HepG2 (cell line): Measurements from ENCODE around the gene BACH2. TPM values are rescaled to one million over a fixed set of nuclear protein-coding genes. Genes with fewer than 3 reads are reported as not detected.

ENCODE experiments used
- ATAC-seq: fragments of 200-7000 bp; cut with Tn5 transposase; 3 replicates; pipeline ENCODE4 v1.9.1; 2020; ENCODE audit warnings: mild to moderate bottlenecking, moderate library complexity
- BruUV-seq: library from RNA; stranded (reverse); fragments of 400-500 nt; replicated peaks from 2 replicates; lab custom pipeline; 2021; lab: Mats Ljungman, UMichigan
- CTCF ChIA-PET: fragments of 300-600 bp; formaldehyde crosslinking; extraction: SDS; loops from one replicate; lab custom pipeline; 2021; ENCODE audit warnings: low total read pairs, inconsistent platforms, low intra/inter-chr PET ratio; lab: Yijun Ruan, JAX
- POLR2A ChIA-PET: fragments of 350-600 bp; sonication (Branson Sonifier 250); formaldehyde crosslinking; loops from one replicate; lab custom pipeline; 2020; ENCODE audit warnings: antibody characterized with exemption, inconsistent platforms; lab: Yijun Ruan, JAX
- DNase-seq: peaks from one replicate; pipeline ENCODE4 v3.0.0-alpha.2; 2015; ENCODE audit warnings: low spot score
- FAIRE-seq: peaks from 3 replicates; lab custom pipeline; 2011; peaks lifted over from hg19 to GRCh38; lab: Jason Lieb, UNC
- H2AFZ ChIP-seq: one replicate; pipeline ENCODE4 v1.6.1; 2011; ENCODE audit warnings: low read length, inconsistent platforms
- H3K27ac ChIP-seq: fragments of 300-600 bp; 3 replicates; pipeline ENCODE4 v1.8.0; 2011; ENCODE audit warnings: mixed run types, mild to moderate bottlenecking, mixed read lengths, low read length, inconsistent platforms; ENCODE audit not compliant: insufficient read depth; ENCODE audit errors: extremely low read length
- H3K27me3 ChIP-seq, 2 experiments: fragments of 200-600 bp in 1 of 2; 2 replicates in 1 of 2; 3 replicates in 1 of 2; pipeline versions ENCODE4 v1.6.0 to v1.8.0; 2011; ENCODE audit warnings: low read length in 2 of 2, mild to moderate bottlenecking in 2 of 2, moderate library complexity in 2 of 2, inconsistent platforms in 1 of 2; ENCODE audit not compliant: insufficient read depth in 2 of 2, control insufficient read depth in 1 of 2
- H3K36me3 ChIP-seq, 2 experiments: fragments of 200-600 bp in 1 of 2; replicated peaks in 1 of 2; 2 replicates in 1 of 2; 3 replicates in 1 of 2; pipeline versions ENCODE4 v1.5.1 to v1.8.0; 2011; ENCODE audit warnings: low read length in 2 of 2, inconsistent platforms in 1 of 2; ENCODE audit not compliant: insufficient read depth in 2 of 2, control insufficient read depth in 1 of 2
- H3K4me1 ChIP-seq: 2 replicates; pipeline ENCODE4 v1.5.1; 2012; ENCODE audit warnings: low read length, inconsistent platforms; ENCODE audit not compliant: insufficient read depth
- H3K4me2 ChIP-seq: 2 replicates; pipeline ENCODE4 v1.6.0; 2011; ENCODE audit warnings: low read depth, low read length, inconsistent platforms
- H3K4me3 ChIP-seq, 3 experiments: fragments of 200-600 bp in 1 of 3; sonication (generic), shearing (Covaris generic) in 1 of 3; replicated peaks in 1 of 3; 2 replicates each; pipeline ENCODE4 v1.5.1; 2011 to 2016; ENCODE audit warnings: low read length in 3 of 3, inconsistent platforms in 2 of 3, low read depth in 2 of 3, mild to moderate bottlenecking in 2 of 3, control low read depth in 1 of 3, mixed read lengths in 1 of 3; ENCODE audit not compliant: insufficient read depth in 1 of 3
- H3K79me2 ChIP-seq: one replicate; pipeline ENCODE4 v1.6.1; 2011; ENCODE audit warnings: low read length, inconsistent platforms; ENCODE audit not compliant: insufficient read depth
- H3K9ac ChIP-seq: 2 replicates; pipeline ENCODE4 v1.6.0; 2011; ENCODE audit warnings: mild to moderate bottlenecking, low read depth, low read length, inconsistent platforms; ENCODE audit not compliant: insufficient read depth
- H3K9me3 ChIP-seq: 2 replicates; pipeline ENCODE4 v1.5.1; 2012; ENCODE audit warnings: mild to moderate bottlenecking, low read length
- H4K20me1 ChIP-seq: 2 replicates; pipeline ENCODE4 v1.6.0; 2011; ENCODE audit warnings: inconsistent platforms, mild to moderate bottlenecking, low read length, moderate library complexity; ENCODE audit not compliant: insufficient read depth
- CSRNP1 ChIP-seq: sonication (generic); formaldehyde crosslinking; IDR thresholded peaks from 2 replicates; pipeline ENCODE4 v1.8.1; 2023; ENCODE audit warnings: mild to moderate bottlenecking, missing genetic modification reagents
- ELF3 ChIP-seq: IDR thresholded peaks from 2 replicates; pipeline ENCODE4 v1.6.1; 2016; ENCODE audit warnings: missing genetic modification reagents, missing compliant biosample characterization
- FOXO1 ChIP-seq: sonication (generic); formaldehyde crosslinking; IDR thresholded peaks from 2 replicates; pipeline ENCODE4 v1.4.0; 2020; ENCODE audit warnings: missing genetic modification reagents
- HHEX ChIP-seq: IDR thresholded peaks from 2 replicates; pipeline ENCODE4 v1.6.1; 2016; ENCODE audit warnings: control low read depth
- NFE2L2 ChIP-seq: fragments of 150-350 bp; IDR thresholded peaks from 2 replicates; pipeline ENCODE4 v1.6.1; 2014; ENCODE audit warnings: low read length
- NFYC ChIP-seq: IDR thresholded peaks from 2 replicates; pipeline ENCODE4 v1.6.1; 2016; ENCODE audit warnings: missing genetic modification reagents, missing compliant biosample characterization
- PATZ1 ChIP-seq: sonication (generic); formaldehyde crosslinking; IDR thresholded peaks from 2 replicates; pipeline ENCODE4 v1.4.0; 2020; ENCODE audit warnings: missing genetic modification reagents
- POGZ ChIP-seq: sonication (generic); formaldehyde crosslinking; IDR thresholded peaks from 2 replicates; pipeline ENCODE4 v1.4.0; 2020; ENCODE audit warnings: mild to moderate bottlenecking, missing genetic modification reagents
- SRF ChIP-seq: IDR thresholded peaks from 2 replicates; pipeline ENCODE4 v1.6.1; 2011; ENCODE audit warnings: mild to moderate bottlenecking, low read depth, low read length, moderate library complexity
- TEF ChIP-seq: sonication (generic); formaldehyde crosslinking; IDR thresholded peaks from 2 replicates; pipeline ENCODE4 v1.5.0; 2020; ENCODE audit warnings: missing genetic modification reagents
- ZNF276 ChIP-seq: sonication (generic); formaldehyde crosslinking; IDR thresholded peaks from 2 replicates; pipeline ENCODE4 v1.4.0; 2020; ENCODE audit warnings: mild to moderate bottlenecking, low read depth, missing genetic modification reagents
- ZNF282 ChIP-seq: fragments of 450-650 bp; IDR thresholded peaks from 2 replicates; pipeline ENCODE4 v1.6.1; 2018; ENCODE audit not compliant: partially characterized antibody
- ZNF605 ChIP-seq: sonication (generic); formaldehyde crosslinking; IDR thresholded peaks from 2 replicates; pipeline ENCODE4 v1.8.0; 2022; ENCODE audit warnings: mild to moderate bottlenecking, missing genetic modification reagents
- ZNF772 ChIP-seq: sonication (generic); formaldehyde crosslinking; IDR thresholded peaks from 2 replicates; pipeline ENCODE4 v1.5.0; 2020; ENCODE audit warnings: mild to moderate bottlenecking, missing genetic modification reagents
- ZNF784 ChIP-seq: sonication (generic); formaldehyde crosslinking; IDR thresholded peaks from 2 replicates; pipeline ENCODE4 v1.5.1; 2020; ENCODE audit warnings: missing genetic modification reagents, mild to moderate bottlenecking, borderline replicate concordance
- WGBS: methylation state at CpG from one replicate; pipeline ENCODE4 v1.1.6; 2017; ENCODE audit warnings: low lambda C conversion rate; 5-methylcytosine and 5-hydroxymethylcytosine counted together
- in situ Hi-C: cut with HindIII; loops from 2 replicates; pipeline ENCODE4 v1.10.0; 2017; ENCODE audit warnings: low pct_unique_long_range_greater_than_20kb; ENCODE audit not compliant: extremely low pct_ligation_motif_present
- intact Hi-C: fragments of 100-400 bp; cut with micrococcal nuclease; formaldehyde crosslinking; loops from one replicate; pipeline ENCODE4 v1.10.0; 2022; ENCODE audit not compliant: unreplicated experiment
- polyA plus RNA-seq, 8 experiments: library from polyadenylated mRNA; depleted of rRNA in 3 of 8; stranded (reverse) in 7 of 8; unstranded in 1 of 8; fragments of >200 nt; fragmentation: Illumina TruSeq in 4 of 8; extraction: Trizol in 4 of 8; gene quantifications; 2 replicates each; pipeline versions ENCODE4 v1.2.1 to v1.2.3, GENCODE V29; 2011 to 2016; ENCODE audit warnings: low read depth in 4 of 8, missing spikeins in 1 of 8, mixed read lengths in 1 of 8; ENCODE audit not compliant: insufficient read depth in 1 of 8
- total RNA-seq, 5 experiments: library from RNA; depleted of rRNA; stranded (reverse); fragments of >200 nt; fragmentation: Illumina TruSeq; extraction: Trizol; gene quantifications; 2 replicates each; pipeline ENCODE4 v1.2.3, GENCODE V29; 2016; ENCODE audit warnings: low read depth in 1 of 5

The BACH2 gene
- total and polyA plus RNA-seq, 2 of the 13 experiments (the other 11 are each of a cell fraction or from before 2014, with no cell fraction given): 0.01 TPM; not detected in 1

GRCh38 chr6:90203672-90204071, 93.0 kb downstream of the BACH2 start (continued):
- TF ChIP-seq PATZ1: no peak
- TF ChIP-seq, all 625 proteins: peak for 0

GRCh38 chr6:90202156-90202555, 94.5 kb downstream of the BACH2 start:
- POLR2A ChIA-PET: no interaction called here
- CTCF ChIA-PET: no interaction called here
- no peak overlapping the region for H3K4me3 ChIP-seq
- 0% methylated on average over 2 of the region's 2 CpGs for WGBS
- TF ChIP-seq CSRNP1 (no peak), ELF3 (CRISPR knock-in tag) (no peak), ZNF276 (CRISPR knock-in tag) (no peak), ZNF605 (CRISPR knock-in tag) (no peak), POGZ (CRISPR knock-in tag) (no peak), NFYC (CRISPR knock-in tag) (no peak), TEF (CRISPR knock-in tag) (no peak), ZNF282 (no peak), FOXO1 (no peak), HHEX (no peak), ZNF772 (CRISPR knock-in tag) (no peak), SRF (no peak), NFE2L2 (no peak), ZNF784 (CRISPR knock-in tag) (no peak)
- no peak overlapping the region for H3K27ac ChIP-seq
- no peak overlapping the region for H3K4me2 ChIP-seq
- DNase-seq (no peak), ATAC-seq (no peak), FAIRE-seq (no peak)
- H3K9me3 ChIP-seq: no peaks in the 10 kb centered on the region
- H2AFZ ChIP-seq: no peak overlapping the region
- no peaks in the 10 kb centered on the region for H4K20me1 ChIP-seq
- no peaks in the 10 kb centered on the region for H3K27me3 ChIP-seq
- no peak overlapping the region for H3K9ac ChIP-seq
- H3K4me1 ChIP-seq: no peaks in the 10 kb centered on the region
- intact Hi-C loops: no loop called here
- no peaks in the 10 kb centered on the region for H3K36me3 ChIP-seq
- H3K79me2 ChIP-seq: no peaks in the 10 kb centered on the region
- in situ Hi-C loops: no loop called here
- no TSS peak for BruUV-seq
